HG03095 (cell line): ENCODE results near the gene SNX1.

ENCODE experiments used
- ATAC-seq: cut with Tn5 transposase; IDR thresholded peaks from one replicate; pipeline ENCODE4 v1.9.1; 2021; ENCODE audit warnings: moderate library complexity; ENCODE audit not compliant: unreplicated experiment

SNX1 gene

GRCh38 chr15:64144192-64144564, 48.4 kb downstream of the SNX1 start:
- no peak for ATAC-seq

DNA sequence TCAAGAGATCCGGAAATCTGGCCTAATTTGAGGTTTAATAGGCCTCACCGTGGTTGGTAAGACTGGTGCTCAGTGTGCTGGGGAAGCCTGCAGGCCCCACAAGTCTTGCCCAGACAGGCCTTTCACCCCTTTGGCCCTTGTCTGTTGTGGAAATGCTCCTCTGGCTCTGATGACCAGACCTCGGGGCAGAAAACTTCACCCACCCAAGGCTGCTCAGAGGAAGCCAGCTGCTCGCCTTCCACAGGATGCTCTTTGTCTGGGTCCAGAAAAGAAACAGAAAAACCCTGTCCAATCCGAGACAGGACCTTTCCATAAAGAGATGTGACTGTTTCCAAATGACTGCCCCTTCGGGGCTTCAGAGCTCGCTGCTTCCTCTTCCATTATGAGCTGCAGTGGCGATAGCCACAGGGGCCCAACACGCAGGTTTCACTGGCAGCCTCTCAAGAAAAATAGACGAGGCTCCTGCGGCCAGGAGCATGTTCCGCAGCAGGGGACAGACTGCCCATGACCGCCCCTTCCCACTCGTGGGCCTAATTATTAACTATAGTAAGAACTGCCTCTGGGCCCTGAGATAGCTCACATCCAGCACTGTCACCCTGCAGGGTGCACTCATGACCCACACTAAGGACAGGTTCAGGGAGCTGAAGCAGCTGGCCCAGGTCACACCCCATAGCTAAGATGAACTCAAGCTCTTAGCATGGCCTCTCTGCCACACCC, 48.9 kb downstream of the SNX1 start:
- peak; percentile 63 for ATAC-seq

DNA sequence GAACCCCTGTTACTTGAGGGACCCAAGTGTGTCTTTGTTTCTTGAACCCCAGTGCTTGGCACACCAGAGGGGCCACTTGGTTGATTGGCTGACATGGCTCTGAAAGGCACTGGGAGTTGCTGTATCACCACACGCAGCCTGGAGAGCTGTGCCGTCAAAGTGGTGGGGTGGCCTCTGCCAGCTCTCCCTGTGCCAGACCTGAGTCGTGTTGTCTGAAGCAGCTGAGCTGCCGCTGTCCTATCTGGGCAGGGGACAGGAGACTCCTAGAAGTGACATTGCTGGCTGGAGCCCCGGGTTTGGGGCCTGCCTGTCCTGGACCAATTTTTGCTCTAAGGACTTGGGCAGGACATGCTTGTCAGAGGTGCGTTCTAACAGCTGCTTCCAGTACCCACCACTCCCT, 50.3 kb downstream of the SNX1 start:
- ATAC-seq, result no peak

DNA sequence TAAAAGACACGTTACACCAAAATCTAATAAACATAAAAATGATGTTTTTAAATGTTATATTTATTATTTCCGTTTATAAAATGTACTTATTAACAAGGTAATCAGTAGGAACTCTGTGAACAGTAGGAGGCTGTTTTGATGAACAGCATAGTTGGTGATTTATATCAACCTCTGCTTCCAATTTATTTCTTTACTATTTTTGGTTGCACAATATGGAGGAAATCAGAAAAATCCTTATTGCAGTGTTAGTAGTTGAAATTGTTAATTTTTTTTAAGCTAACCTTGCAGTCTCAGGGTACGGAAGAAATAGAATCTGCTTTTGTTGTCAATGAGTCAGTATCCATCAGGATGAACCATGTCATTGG, 50.7 kb downstream of the SNX1 start:
- no peak for ATAC-seq

DNA sequence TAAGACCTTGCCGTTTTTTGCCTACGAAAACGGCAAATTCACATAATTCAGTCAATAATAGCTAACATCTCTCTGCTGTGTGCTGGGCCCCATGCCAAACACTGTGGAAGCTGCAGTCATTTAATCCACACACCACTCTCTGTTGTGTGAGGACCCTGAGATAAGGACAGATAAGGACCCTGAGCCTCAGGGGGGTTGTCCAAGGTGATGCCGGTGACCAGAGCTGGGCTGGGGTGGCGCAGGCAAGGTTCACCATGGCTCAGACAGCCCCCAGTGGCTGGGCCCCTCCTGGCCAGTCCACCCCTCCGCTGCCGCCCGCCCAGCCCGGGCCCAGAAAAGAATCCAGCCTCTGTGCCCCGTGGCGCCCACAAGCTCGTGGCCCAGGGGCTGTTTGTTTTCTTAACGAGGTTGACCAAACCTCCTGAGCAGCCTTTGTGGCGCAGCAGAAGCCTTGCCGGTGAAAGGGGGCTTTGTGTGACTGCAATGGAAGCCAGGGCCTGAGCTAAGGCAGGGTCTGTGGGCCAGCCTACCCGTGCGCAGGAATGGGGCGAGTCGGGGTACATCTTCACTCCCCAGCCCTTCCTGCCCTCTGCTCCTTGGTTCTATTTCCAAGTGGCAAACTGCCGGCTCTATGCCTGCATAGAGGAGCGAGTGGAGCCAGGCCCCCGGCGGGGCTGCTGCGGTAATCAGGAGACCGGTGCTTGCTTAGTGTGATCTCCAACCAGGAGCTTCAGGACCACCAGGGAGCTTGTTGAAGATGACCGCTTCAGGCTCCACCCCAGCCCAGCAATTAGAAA, 51.3 kb downstream of the SNX1 start:
- ATAC-seq, result no peak

DNA sequence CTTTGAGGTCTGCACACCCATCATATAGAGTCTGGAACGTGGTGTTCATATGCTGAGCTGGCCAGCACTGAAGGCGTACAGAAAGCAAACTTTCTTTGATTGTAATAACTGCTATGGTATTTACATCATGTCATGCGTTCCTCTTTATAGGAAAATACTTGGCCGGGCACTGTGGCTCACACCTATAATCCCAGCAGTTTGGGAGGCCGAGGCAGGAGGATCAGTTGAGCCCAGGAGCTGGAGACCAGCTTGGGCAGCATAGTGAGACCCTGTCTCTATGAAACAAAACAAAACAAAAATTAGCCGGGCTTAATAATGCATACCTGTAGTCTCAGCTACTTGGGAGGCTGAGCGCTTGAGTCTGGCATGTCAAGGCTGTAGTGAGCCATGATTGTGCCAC, 52.4 kb downstream of the SNX1 start:
- no peak for ATAC-seq

DNA sequence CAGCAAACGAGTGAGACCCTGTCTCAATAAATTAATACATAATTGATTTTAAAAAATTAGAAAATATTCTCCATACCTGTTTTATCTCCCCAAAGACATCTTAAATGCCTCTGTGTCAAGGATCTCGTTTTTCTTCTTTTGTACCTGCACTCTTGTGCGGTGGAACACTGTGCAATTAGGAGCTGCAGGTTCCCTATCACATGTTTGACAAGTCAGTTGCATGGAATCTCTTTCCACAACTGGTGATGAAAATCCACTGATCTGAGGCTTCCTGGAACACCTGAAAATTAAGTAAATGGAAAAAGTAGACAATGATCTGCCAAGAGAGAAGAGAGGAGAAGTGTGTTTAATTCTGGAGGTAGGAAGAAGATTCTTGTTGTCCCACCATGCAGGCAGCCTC, 52.8 kb downstream of the SNX1 start:
- ATAC-seq, result no peak

- ATAC-seq, result no peak
Measured at GRCh38 chr15:64149424-64149823, 53.6 kb downstream of the SNX1 start.

GRCh38 chr15:64149893-64150578, 54.3 kb downstream of the SNX1 start:
- ATAC-seq, result no peak

GRCh38 chr15:64151727-64152506, 56.1 kb downstream of the SNX1 start, which contains the start of gene SNX22:
Gene SNX22, plus strand, starts transcription at chr15:64151731. Its CDS starts 45 bp downstream, at chr15:64151776.
- no peak for ATAC-seq

DNA sequence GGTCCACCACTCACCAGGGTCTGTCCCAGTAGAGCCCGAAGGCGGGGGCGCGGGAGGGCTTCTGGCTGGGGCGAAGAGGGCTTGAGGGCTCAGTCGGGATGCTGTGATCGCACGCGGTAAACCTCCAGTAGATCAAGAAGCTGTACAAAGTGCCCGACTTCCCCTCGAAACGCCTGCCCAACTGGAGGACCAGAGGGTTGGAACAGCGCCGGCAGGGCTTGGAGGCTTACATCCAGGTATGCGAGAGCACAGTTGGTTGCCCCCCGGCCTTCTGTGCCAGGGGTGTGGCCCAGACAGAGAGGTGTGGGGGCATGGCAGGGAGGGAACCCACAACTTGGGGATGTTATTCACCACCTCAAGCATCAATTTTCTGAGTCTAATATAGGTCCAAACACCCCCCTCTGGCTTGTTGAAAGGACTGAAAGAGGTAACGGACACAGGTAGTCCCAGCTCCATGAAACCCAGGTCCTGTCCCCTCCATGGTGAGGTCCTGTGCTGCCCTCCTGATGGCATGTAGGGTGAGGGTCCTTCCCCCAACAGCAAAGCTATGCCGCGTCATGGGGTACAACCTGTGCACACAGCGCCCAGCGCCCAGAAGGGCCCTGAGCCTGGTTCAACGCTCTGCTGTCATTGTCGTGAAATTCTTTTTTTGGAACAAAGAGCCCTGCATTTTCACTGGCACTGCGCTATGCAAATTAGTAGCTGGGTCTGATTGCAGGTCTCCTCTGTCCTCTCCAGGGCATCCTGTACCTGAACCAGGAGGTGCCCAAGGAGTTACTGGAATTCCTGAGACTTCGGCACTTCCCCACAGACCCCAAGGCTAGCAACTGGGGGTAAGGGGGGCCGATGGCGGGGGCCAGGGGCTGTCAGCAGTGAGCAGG, 57.0 kb downstream of the SNX1 start:
- no peak for ATAC-seq

DNA sequence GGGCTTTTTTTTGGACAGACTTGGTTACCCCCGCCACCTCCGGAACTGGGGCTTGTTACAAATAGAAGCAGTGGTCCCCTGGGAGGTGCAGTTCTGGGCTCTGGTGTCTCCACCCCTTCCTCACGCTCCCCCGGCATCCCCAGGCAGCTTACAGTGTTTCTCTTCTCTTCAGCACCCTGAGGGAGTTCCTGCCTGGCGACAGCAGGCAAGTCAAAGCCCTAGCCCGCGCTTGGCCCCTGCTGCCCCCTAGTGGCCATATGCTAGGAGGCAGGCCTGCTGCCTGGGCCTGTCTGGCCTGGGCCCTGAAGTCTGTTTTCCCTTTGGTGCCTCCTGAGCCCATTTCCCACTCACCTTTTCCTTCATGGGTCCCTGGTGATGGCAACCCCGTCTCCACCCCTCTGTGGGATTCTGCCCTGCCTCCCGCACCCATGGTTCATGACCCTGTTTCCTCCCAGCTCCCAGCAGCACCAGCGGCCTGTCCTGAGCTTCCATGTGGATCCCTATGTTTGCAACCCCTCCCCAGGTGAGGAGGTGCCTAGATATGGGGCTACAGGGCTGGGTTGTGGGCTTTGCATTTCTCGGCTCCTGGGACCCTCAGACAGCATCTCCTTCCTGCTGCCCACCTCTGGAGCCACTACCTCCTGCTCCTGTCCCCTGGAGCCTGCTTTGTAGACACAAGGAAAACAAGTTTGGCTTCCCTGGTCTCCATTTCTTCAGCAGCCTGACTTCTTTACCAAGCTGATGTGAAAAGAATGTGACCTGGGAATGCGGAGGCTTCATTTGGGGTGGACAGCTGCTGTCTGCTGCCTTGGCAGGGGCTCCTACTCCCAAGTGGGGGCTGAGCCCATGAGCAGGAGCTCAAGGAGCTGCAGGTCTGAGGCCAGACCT, 57.9 kb downstream of the SNX1 start:
- ATAC-seq, result peak; percentile 52

- ATAC-seq, result no peak
Measured at GRCh38 chr15:64155802-64156651, 60.2 kb downstream of the SNX1 start.

DNA sequence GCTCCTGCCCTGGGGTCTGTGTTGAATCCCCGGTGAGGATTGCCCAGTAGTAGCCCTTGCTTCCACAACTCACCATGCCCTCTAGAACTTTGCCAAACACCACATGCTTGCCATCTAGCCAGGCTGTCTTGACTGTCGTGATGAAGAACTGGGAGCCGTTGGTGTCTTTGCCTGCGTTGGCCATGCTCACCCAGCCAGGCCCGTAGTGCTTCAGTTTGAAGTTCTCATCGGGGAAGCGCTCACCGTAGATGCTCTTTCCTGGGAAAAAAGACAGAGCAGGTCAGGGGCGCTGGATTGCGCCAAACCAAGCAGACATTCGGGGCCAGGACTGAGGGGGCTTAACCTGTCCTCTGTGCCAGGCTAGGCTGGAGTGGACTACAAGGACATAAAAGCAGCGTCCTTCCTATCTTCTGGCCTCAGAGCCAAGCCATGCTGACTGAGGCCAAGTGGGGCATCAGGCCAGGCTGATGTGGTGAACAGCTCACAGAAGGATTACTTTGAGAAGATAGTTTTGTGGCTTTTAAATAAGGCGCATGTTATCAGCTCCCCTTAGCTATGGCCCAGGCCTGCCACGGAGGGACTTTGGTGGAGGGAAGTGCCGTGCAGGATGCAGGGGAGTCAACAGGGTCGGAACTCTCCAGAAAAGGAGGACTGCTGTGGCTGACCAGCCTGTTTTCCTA, 61.0 kb downstream of the SNX1 start:
- no peak for ATAC-seq

- ATAC-seq, result no peak
Measured at GRCh38 chr15:64157599-64158125, 61.9 kb downstream of the SNX1 start.

DNA sequence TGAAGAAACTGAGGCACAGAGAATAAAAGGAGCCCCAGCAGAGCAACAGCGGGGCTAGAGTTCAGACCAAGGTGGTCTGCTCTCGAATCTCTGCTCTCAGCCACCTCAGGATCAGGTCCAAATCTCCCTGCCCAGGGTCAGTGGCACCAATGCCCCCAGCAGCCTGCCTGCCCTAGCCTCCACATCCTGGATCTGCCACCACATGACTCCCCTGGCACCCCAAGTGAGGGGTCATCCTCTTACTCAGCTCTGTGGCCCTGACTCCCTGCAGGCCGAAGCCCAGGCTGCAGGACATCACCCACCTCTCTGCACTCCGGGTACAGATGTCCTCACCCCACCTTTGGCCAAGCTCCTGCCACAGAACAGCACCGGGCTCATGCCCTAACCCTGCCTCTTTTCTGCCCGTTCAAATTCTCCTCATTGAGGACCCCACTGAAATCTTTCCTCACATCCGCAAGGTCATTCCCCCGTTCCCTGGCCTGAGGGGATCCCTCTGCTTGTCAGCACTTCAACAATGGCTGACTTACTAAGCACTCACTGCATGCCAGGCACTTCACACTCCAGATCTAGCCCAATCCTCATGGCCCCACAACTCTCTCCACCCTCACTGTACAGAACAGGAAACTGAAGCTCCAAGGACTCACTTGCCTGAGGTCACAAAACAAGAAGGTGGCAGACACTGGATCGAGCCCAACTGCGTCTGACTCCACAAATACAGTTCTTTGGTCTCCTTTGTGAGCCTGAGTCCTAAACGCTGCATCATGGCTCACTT, 62.8 kb downstream of the SNX1 start:
- ATAC-seq, result no peak
